NCI-H1048 (cell line): ENCODE data around the gene RAB13.

ENCODE experiments used
- DNase-seq: peaks from one replicate; lab custom pipeline; 2025; lab: John Stamatoyannopoulos, UW

The RAB13 gene

DNA sequence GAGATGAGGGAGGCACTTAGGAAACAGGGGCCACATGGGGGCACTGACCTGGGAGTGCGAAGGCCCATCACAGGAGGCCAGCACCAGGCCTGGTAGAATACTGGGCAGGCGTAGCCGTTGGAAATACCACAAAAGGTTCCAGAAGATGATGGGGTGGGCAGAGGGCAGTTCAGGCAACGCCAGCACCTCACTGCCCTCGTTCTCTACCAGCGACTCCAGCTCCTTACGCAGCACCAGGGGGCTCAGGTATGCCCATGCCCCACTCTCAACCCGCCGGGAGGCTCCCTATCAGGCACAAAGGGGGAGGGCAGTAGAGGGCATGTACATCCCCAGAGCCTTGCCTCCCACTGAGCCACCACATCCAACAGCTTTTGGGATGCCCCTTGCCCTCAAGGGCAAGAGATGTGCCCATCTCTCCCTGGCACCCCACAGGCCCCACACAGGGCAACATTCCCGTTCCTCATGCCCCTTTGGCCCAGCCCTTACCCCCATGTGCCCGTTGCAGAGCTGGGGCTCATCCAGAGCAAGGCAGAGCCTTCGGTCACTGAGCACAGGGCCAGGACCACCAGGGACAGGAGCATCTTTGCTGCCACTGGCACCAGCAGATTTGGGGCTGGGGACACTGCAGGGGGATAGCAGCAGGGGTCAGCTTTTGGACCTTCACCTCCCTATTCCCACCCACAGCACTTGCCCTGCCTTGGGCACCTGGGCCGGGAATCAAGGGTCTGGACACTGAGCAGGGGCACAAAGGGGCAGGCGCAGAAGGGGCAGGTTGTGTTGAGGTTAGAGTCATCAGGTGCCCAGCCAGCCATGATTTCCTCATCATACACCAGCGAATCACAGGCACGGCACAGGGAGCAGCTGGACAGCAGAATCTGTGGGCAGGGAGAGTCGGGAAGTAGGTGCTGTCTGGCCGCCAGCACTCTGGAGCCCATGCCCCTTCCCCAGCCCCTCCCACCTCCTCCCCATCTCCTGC lies 53.7 kb downstream of the RAB13 start:
- DNase-seq = no peak
